Calu3 (cell line): ENCODE measurements around the gene TNFAIP2. TPM values are rescaled to one million over a fixed set of nuclear protein-coding genes. Genes with fewer than 3 reads are reported as not detected.
"Not testable (repeated sequence)": the region's sequence is repeated elsewhere in the genome, so short reads cannot be mapped to it uniquely, and the experiment has no call there.

ENCODE experiments used
- BruUV-seq: library from RNA; stranded (reverse); fragments of 400-500 nt; replicated peaks from 2 replicates; lab custom pipeline; 2021; lab: Mats Ljungman, UMichigan
- CTCF ChIA-PET: fragments of 300-600 bp; sonication (Branson Sonifier 250); formaldehyde crosslinking; loops from one replicate; lab custom pipeline; 2022; ENCODE audit warnings: antibody characterized with exemption; lab: Charles Lee
- DNase-seq: peaks from one replicate; pipeline ENCODE4 v3.0.0; 2022
- H3K27ac Mint-ChIP-seq: one replicate; pipeline ENCODE4 v1.8.0; 2022; ENCODE audit warnings: mixed read lengths; ENCODE audit not compliant: unreplicated experiment
- H3K27me3 Mint-ChIP-seq: one replicate; pipeline ENCODE4 v1.8.0; 2022; ENCODE audit warnings: mixed read lengths; ENCODE audit not compliant: unreplicated experiment
- H3K36me3 Mint-ChIP-seq: one replicate; pipeline ENCODE4 v1.8.0; 2022; ENCODE audit warnings: mild to moderate bottlenecking, moderate library complexity, mixed read lengths; ENCODE audit not compliant: insufficient read depth, unreplicated experiment
- H3K4me1 Mint-ChIP-seq: one replicate; pipeline ENCODE4 v1.8.0; 2022; ENCODE audit warnings: mild to moderate bottlenecking, low read depth, mixed read lengths; ENCODE audit not compliant: unreplicated experiment
- H3K4me3 Mint-ChIP-seq: one replicate; pipeline ENCODE4 v1.8.0; 2022; ENCODE audit warnings: mild to moderate bottlenecking, low read depth, moderate library complexity, mixed read lengths; ENCODE audit not compliant: unreplicated experiment
- H3K9me3 Mint-ChIP-seq: one replicate; pipeline ENCODE4 v1.8.0; 2022; ENCODE audit warnings: low read depth, mixed read lengths; ENCODE audit not compliant: unreplicated experiment
- intact Hi-C: fragments of 100-400 bp; cut with micrococcal nuclease; formaldehyde crosslinking; loops from one replicate; pipeline ENCODE4 v1.10.0; 2022; ENCODE audit not compliant: unreplicated experiment
- total RNA-seq: library from RNA; stranded (reverse); gene quantifications from 2 replicates; pipeline ENCODE4 v1.2.3, GENCODE V29; 2022
- TF ChIP-seq, protein P1 (sequence below): fragments of 200-600 bp; IDR thresholded peaks from one replicate; pipeline ENCODE4 v1.8.0; 2022; ENCODE audit warnings: antibody characterized with exemption; ENCODE audit not compliant: unreplicated experiment

Gene TNFAIP2
- total RNA-seq, 1 experiment from 2014 or later, result 195 TPM

DNA sequence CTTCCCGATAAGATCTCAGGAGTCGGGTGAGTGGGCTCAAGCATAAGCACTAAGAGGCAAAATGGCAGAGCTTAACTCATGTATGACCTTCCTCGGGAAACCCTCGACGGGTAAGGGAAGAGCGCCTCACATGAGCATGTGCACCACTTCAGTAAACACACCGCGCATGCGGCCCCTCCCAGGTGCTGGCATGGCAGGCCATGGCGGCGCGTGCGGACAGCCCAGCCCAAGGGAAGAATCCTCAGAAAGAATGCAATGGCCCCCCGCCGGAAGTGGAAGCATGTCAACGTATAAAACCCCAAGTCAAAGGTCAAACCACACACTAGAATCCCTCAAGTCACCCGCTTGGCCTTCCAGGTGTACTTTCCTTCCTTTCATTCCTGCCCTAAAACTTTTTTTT lies 6.6 kb upstream of the TNFAIP2 start:
- BruUV-seq, result no TSS peak
- H3K4me1 Mint-ChIP-seq, result peaks cover 41% of the 10 kb centered on the region
- TF ChIP-seq, protein P1, sequence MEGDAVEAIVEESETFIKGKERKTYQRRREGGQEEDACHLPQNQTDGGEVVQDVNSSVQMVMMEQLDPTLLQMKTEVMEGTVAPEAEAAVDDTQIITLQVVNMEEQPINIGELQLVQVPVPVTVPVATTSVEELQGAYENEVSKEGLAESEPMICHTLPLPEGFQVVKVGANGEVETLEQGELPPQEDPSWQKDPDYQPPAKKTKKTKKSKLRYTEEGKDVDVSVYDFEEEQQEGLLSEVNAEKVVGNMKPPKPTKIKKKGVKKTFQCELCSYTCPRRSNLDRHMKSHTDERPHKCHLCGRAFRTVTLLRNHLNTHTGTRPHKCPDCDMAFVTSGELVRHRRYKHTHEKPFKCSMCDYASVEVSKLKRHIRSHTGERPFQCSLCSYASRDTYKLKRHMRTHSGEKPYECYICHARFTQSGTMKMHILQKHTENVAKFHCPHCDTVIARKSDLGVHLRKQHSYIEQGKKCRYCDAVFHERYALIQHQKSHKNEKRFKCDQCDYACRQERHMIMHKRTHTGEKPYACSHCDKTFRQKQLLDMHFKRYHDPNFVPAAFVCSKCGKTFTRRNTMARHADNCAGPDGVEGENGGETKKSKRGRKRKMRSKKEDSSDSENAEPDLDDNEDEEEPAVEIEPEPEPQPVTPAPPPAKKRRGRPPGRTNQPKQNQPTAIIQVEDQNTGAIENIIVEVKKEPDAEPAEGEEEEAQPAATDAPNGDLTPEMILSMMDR, result no peak
- H3K9me3 Mint-ChIP-seq, result no peaks in the 10 kb centered on the region
- H3K27ac Mint-ChIP-seq, result no peak overlapping the region
- peaks cover 17% of the 10 kb centered on the region for H3K36me3 Mint-ChIP-seq
- H3K4me3 Mint-ChIP-seq, result no peak overlapping the region
- CTCF ChIA-PET, result interaction anchor here (0.7 kb wide), 1 partner anchor 144 kb away, joined by 3 read pairs; no protein-coding TSS in a partner anchor
- DNase-seq, result peak; percentile 59
- no peaks in the 10 kb centered on the region for H3K27me3 Mint-ChIP-seq
- intact Hi-C loops, result no loop called here

DNA sequence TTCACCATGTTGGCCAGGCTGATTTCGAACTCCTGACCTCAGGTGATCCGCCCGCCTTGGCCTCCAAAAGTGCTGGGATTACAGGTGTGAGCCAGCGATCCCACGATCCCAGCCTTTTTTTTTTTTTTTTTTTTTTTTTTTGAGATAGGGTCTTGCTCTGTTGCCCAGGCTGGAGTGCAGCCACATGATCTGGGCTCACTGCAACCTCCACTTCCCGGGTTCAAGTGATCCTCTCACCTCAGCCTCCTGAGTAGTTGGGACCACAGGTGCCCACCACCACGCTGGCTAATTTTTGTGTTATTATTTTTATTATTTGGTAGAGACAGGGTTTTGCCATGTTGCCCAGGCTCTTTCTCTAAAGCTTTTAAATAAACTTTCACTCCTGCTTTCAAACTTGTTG lies 5.8 kb upstream of the TNFAIP2 start:
- Mint-ChIP-seq H3K36me3 (peaks cover 23% of the 10 kb centered on the region), H3K4me1 (peaks cover 41% of the 10 kb centered on the region)
- CTCF ChIA-PET, result interaction anchor here (0.5 to 0.7 kb wide), 2 partner anchors 52 to 143 kb away, joined by 3 read pairs; no protein-coding TSS in a partner anchor
- H3K27ac Mint-ChIP-seq, BruUV-seq, intact Hi-C loops, H3K4me3 Mint-ChIP-seq, H3K9me3 Mint-ChIP-seq, DNase-seq, H3K27me3 Mint-ChIP-seq: not testable (repeated sequence)

DNA sequence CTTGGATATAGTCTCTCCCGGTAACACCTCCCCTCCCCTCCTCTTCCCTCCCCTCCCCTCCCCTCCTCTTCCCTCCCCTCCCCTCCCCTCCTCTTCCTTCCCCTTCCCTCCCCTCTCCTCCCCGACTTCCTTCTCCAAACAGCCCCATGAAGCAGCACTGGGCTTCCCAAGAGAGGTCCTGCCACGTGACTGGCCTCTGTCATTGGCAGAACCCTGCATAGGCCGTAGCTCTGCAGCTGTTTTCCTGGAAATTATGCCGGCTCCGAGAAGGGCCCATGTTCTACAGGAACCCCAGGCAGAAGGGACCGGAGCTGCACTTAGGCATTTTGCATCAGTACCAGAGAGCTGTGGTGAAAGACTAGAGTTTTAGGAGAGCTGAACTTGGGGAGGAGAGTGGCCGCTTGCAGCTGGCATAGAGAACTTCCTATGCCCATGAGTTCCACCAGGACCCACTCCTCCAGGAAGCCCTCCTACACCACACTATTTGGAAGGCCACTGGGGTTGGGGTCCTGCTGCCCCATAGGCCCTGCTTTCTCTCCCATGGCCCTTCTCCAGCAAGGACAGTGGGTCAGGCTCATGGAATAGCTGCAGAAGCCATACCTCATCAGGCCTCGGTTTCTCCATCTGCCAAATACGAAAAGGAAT lies 5.1 kb upstream of the TNFAIP2 start:
- no peaks in the 10 kb centered on the region for H3K9me3 Mint-ChIP-seq
- no peak overlapping the region for H3K4me3 Mint-ChIP-seq
- CTCF ChIA-PET, result interaction anchor here (0.5 kb wide), 1 partner anchor 53 kb away, joined by 3 read pairs; no protein-coding TSS in a partner anchor
- TF ChIP-seq, protein P1, result no peak
- intact Hi-C loops, result no loop called here
- H3K27ac Mint-ChIP-seq, result no peak overlapping the region
- H3K4me1 Mint-ChIP-seq, result peaks cover 35% of the 10 kb centered on the region
- peaks cover 23% of the 10 kb centered on the region for H3K36me3 Mint-ChIP-seq
- no peak for DNase-seq
- no TSS peak for BruUV-seq
- H3K27me3 Mint-ChIP-seq, result no peaks in the 10 kb centered on the region

DNA sequence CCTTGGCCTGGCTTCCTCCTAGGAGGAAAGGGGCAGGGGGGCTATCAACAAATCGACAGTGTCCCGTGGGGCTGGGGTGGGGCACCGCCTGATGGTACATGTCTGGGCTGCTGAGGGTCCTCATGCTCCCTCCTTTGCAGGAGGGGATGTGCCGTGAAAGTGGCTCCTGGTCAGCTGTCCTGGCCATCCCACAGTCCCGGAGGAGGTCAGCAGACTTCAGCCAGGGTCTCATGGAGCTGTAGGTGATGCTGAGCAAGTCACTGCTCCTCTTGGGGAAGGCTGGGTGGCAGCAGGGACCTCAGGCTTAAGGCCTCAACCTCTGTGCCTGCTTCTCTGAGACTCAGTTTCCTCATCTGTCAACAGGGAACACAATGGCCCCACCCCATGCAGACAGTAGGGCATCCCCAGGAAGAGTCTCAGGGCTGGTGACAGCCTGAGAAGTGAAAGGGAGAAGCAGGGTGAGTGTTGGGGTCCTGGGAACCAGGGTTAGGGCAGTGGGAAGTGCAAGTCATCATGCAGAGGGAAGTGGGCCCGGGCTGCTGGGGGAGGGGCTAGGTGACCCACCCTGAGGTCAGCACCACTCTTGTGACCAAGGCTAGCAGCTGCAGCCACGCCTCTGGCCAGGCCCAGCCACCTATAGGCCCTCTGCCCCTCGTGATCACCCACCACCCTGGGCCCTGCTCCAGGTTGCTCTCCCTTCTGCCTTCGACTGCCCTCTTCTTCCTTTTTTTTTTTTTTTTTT lies 4.4 kb upstream of the TNFAIP2 start:
- CTCF ChIA-PET, result no interaction called here
- no TSS peak for BruUV-seq
- Mint-ChIP-seq H3K4me1 (peaks cover 34% of the 10 kb centered on the region), H3K4me3 (no peak overlapping the region), H3K9me3 (no peaks in the 10 kb centered on the region), H3K27ac (no peak overlapping the region), H3K27me3 (no peaks in the 10 kb centered on the region), H3K36me3 (peaks cover 28% of the 10 kb centered on the region)
- TF ChIP-seq, protein P1, result no peak
- DNase-seq, result no peak
- intact Hi-C loops, result no loop called here

DNA sequence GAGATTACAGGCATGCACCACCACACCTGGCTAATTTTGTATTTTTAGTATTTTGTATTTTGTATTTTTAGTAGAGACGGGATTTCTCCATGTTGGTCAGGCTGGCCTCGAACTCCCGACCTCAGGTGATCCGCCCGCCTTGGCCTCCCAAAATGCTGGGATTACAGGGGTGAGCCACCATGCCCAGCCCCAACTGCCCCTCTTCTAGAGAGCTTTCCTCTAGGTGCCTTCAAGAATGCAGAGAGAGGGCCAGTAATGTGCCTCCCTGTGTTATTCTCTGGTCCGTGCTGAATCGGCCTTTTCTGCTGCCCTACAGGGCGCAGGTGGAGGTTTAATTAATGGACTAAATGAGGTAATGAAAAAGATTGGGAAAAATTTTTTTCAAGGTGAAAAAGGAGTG lies 3.7 kb upstream of the TNFAIP2 start:
- H3K27ac Mint-ChIP-seq, H3K27me3 Mint-ChIP-seq, H3K9me3 Mint-ChIP-seq, BruUV-seq, intact Hi-C loops, CTCF ChIA-PET, DNase-seq, H3K4me3 Mint-ChIP-seq: not testable (repeated sequence)
- Mint-ChIP-seq H3K4me1 (peaks cover 40% of the 10 kb centered on the region), H3K36me3 (peaks cover 35% of the 10 kb centered on the region)
